ENCODE data around the gene GARIN5B.

GRCh38 chr19:55352549-55353145, 10.4 kb downstream of the GARIN5B start:
- TF ChIP-seq POLR2A (IDR thresholded peaks at IDR 0.05) (no peak), CTCF (IDR thresholded peaks at IDR 0.05) (no peak)

Data from prostate gland (tissue), 2 donors.